Measurements from ENCODE around the gene FKBP1A.

GRCh38 chr20:1391640-1392442, 1.0 kb downstream of the FKBP1A start:
- TF ChIP-seq ZIC2 (tag by site-specific recombination; IDR thresholded peaks at IDR 0.05) (no peak), ZNF704 (tag by site-specific recombination; IDR thresholded peaks at IDR 0.05) (no peak), CTCF (tag by site-specific recombination; IDR thresholded peaks at IDR 0.05) (no peak), ZNF792 (tag by site-specific recombination; IDR thresholded peaks at IDR 0.05) (no peak), SETDB1 (IDR thresholded peaks at IDR 0.05; ENCODE audit: insufficient read length, low read length) (no peak), ZNF639 (tag by site-specific recombination; IDR thresholded peaks at IDR 0.05) (no peak), ZNF280C (tag by site-specific recombination; IDR thresholded peaks at IDR 0.05) (no peak), ZNF391 (tag by site-specific recombination; IDR thresholded peaks at IDR 0.05; ENCODE audit: borderline replicate concordance, low read depth) (no peak), ZEB2 (tag by site-specific recombination; IDR thresholded peaks at IDR 0.05) (no peak), ZNF18 (tag by site-specific recombination; IDR thresholded peaks at IDR 0.05) (no peak)
